Activated gamma-delta T cell treated with Interleukin-2 at 50 U/mL for 16 hours (primary cell): Measurements from ENCODE around the gene KLHL30.

Experiments
- DNase-seq: peaks from one replicate; pipeline ENCODE4 v3.0.0-alpha.2; 2020

The KLHL30 gene

GRCh38 chr2:238131761-238132462 lies 6.6 kb upstream of the KLHL30 start:
- no peak for DNase-seq

- no peak for DNase-seq
These were observed 5.7 kb upstream of the KLHL30 start for GRCh38 chr2:238132463-238133450.

- no peak for DNase-seq
These were observed 4.7 kb upstream of the KLHL30 start for GRCh38 chr2:238133499-238134392.

- no peak for DNase-seq
These were observed 4.1 kb upstream of the KLHL30 start for GRCh38 chr2:238134393-238134785.

GRCh38 chr2:238135601-238136150 lies 2.8 kb upstream of the KLHL30 start:
- no peak for DNase-seq

GRCh38 chr2:238136820-238137537 lies 1.5 kb upstream of the KLHL30 start:
- no peak for DNase-seq

DNA sequence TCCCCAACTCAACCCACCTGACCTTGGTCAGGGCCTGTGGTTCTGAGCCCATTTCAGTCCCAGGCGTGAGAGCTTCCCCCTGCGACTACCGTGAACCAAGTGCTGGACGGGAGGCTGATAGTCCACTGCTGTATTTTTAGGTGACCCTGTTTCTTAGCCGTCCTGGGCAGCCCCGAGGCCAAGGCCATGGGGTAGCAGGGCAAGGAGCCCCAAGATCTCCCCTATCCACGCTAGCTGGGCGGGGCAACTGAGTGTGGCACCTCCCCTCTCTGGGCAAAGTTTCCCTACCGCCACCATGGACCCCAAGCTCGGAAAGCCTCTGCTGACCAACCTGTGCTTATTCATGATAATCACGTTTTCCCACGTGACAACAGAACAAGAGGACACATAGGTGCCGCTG lies 583 bp upstream of the KLHL30 start:
- DNase-seq = no peak

DNA sequence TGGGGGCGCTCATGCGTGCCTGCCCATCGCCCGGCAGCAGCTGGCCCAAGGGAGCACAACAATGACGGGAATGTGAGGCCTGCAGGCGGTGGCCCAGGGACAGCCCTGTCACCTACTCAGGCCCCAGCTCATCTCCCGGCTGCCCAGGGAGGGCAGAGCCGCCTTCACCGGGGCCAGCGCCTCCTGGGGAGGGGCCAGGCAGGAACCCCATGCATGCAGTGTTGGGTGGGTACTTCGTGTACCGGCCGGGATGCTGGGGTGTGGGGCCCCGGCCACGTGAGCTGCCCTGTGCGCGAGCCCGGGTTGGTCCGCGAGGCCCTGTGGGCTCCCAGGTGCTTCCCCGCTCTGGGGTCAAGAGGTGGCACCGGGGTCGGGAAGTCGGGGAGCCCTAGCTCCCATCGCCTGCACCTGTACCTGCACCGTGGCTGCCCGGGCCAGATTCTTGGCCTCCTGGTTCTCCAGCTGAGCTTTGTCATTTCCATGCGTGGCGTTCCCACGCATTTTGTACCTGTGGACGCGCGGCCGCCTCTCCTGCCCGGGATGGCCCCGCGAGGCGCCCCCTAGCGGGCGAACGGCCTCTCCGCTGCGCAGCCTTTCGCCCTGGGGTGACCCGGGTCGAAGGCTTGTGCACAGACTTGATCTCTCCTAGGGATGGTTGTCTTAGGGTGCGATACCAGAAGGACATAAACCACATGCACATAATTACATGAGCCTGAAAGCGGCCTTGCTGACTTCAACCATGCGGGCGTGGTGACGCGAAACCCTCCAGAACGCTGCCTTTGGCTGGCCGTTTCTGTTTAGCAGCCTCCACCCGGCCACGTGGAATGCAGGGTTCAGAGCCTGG lies 950 bp downstream of the KLHL30 start:
- DNase-seq = no peak

DNA sequence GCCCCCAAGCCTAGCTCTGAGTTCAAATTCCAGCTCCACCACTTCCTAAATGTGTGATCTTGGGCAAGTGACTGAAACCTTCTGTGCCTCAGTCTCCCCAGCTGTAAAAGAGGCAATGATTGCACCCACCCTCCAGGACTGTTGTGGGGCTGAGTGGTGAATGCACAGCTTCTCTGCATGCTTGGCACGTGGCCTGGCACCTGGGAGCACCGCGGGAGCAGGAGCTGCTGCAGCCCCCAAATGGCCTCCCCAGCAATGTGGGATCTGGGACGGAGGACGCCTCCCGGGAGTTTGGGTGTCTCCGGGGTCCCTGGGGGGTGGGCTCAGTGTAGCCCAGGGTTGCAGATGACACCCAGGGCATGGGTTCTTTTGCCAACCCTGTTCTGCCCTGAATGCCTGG lies 1.6 kb downstream of the KLHL30 start:
- DNase-seq = no peak

GRCh38 chr2:238140721-238141540 lies 2.5 kb downstream of the KLHL30 start:
- no peak for DNase-seq

DNA sequence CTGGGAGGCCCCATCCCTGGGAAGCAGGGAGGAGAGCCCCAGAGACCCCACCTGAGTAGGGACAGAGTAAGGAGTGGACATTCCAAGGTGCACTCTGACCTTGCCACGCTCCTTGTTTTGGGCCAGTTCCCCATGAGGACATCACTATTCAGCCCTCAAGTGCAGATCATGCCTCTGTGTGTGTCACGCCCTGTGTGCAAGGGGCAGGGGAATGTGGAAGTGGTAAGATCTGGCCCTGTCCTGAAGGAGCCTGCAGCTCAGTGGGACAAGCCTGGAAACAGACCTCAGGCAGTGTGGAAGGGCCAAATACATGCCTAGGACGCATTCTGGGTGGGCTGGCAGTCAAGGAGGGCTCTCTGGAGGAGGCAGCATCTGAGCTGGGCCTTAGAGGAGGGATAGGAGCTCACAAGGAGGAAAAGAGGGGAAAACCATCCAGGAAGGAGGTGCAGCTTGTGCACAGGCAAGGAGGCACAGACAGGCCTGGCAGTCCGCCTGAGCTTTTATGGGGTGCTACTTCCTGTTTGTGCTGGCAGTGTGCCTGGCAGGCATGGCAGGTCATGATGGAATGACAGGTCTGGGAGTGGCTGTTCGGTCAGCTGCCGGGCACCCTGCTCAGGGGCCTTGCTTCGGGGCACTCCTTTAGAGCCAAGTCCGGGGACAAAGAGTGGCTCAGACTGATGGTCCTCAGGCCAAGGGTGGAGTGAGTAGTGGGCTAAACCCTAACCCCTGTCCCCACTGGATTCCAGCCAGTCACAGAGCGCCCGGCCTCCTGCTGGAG lies 3.3 kb downstream of the KLHL30 start:
- no peak for DNase-seq

- no peak for DNase-seq
These were observed 4.1 kb downstream of the KLHL30 start for GRCh38 chr2:238142382-238143205.

DNA sequence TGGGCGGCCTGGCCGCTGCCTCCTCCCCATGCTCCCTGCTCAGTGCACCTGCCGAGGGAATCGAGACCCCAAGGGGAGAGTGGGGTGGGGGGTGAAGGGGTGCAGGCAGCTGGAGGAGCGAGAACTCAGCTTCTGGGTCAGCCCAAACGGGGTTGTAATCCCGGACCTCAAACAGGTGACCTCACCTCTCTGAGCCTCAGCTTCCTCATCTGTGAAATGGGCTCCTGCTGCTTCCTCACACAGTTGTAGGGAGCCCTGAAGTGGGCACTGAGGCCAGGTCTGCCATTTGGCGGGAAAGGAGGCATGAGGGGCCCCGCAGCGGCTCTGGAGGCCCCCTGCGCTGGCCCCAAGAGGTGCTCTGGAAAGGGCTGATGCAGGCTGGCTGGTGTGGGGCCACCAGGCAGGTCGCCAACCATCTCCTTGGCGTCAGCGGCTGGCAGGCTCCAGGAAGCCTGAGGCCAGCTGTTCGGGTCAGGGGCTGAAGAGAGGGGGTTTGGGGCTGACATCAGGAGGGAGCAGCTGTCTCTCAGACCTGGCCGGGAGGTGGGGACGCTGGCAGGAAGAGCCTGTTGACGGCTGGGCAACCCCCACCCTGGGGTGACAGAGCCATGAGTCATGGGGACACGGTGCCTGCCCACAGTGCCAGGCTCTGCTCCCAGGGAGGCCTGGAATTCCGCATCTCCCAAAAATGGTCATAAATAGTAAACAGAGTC lies 4.9 kb downstream of the KLHL30 start:
- no peak for DNase-seq

- no peak for DNase-seq
These were observed 5.8 kb downstream of the KLHL30 start for GRCh38 chr2:238144262-238144661.

- no peak for DNase-seq
These were observed 6.6 kb downstream of the KLHL30 start for GRCh38 chr2:238145046-238145445.

GRCh38 chr2:238145851-238146250 lies 7.4 kb downstream of the KLHL30 start:
- DNase-seq = no peak

- no peak for DNase-seq
These were observed 8.5 kb downstream of the KLHL30 start for GRCh38 chr2:238146884-238147544.
